ENCODE data around the gene MAP3K20. TPM values are rescaled to one million over a fixed set of nuclear protein-coding genes. Genes with fewer than 3 reads are reported as not detected.

The MAP3K20 gene
- total RNA-seq, 1 donor from 2014 or later = 23.5 TPM

DNA sequence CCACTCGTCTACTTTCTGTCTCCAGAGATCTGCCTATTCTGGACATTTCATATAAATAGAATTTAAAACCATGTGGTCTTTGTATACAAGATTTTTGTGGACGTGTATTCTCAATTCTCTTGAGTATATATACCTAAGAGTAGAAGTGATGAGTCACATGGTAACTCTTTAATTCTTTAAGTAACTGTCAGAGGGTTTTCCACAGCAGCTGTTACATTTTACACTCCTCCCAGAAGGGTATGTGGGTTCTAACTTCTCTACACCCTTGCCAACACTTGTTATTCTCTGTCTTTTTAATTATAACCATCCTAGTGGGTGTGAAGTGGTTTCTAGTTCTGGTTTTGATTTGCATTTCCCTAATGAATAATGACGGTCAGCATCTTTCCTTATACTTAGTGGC, 70.9 kb downstream of the MAP3K20 start:
- H3K4me3 Mint-ChIP-seq = no peak overlapping the region
- H3K9me3 Mint-ChIP-seq = no peaks in the 10 kb centered on the region
- no peaks in the 10 kb centered on the region for H3K4me1 Mint-ChIP-seq (ENCODE audit: unreplicated experiment)
- no peak for DNase-seq (ENCODE audit: extremely low spot score, unreplicated experiment)
- no peaks in the 10 kb centered on the region for H3K27me3 Mint-ChIP-seq
- no peak overlapping the region for H3K27ac Mint-ChIP-seq
- TF ChIP-seq, protein P1, sequence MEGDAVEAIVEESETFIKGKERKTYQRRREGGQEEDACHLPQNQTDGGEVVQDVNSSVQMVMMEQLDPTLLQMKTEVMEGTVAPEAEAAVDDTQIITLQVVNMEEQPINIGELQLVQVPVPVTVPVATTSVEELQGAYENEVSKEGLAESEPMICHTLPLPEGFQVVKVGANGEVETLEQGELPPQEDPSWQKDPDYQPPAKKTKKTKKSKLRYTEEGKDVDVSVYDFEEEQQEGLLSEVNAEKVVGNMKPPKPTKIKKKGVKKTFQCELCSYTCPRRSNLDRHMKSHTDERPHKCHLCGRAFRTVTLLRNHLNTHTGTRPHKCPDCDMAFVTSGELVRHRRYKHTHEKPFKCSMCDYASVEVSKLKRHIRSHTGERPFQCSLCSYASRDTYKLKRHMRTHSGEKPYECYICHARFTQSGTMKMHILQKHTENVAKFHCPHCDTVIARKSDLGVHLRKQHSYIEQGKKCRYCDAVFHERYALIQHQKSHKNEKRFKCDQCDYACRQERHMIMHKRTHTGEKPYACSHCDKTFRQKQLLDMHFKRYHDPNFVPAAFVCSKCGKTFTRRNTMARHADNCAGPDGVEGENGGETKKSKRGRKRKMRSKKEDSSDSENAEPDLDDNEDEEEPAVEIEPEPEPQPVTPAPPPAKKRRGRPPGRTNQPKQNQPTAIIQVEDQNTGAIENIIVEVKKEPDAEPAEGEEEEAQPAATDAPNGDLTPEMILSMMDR (conservative IDR thresholded peaks at IDR 0.05) = no peak
- peaks cover 2% of the 10 kb centered on the region for H3K36me3 Mint-ChIP-seq

DNA sequence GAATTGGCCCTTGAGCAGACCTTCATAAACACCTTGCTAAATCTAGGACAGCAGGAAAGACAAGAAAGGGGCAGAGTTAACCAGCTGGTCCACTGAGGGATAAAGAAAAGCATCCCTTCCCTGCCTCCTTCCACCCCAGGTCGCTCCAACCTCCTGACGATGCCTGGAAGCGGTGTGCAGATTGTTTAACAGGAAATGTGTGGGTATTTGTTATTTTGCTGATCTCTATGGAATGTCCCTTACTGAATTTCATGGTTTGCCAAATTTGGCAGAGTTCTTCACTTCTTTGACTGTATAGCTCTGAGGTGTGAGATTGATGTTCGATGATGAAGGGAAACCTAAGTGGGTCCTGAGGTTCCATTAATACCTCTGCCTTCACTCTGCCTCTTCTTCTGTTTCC, 72.9 kb downstream of the MAP3K20 start:
- Mint-ChIP-seq H3K27me3 (no peaks in the 10 kb centered on the region), H3K27ac (no peak overlapping the region), H3K4me3 (no peak overlapping the region), H3K36me3 (peaks cover 3% of the 10 kb centered on the region), H3K4me1 (ENCODE audit: unreplicated experiment) (peaks cover 7% of the 10 kb centered on the region), H3K9me3 (no peaks in the 10 kb centered on the region)
- TF ChIP-seq, protein P1 (conservative IDR thresholded peaks at IDR 0.05) = no peak
- DNase-seq (ENCODE audit: extremely low spot score, unreplicated experiment) = no peak

DNA sequence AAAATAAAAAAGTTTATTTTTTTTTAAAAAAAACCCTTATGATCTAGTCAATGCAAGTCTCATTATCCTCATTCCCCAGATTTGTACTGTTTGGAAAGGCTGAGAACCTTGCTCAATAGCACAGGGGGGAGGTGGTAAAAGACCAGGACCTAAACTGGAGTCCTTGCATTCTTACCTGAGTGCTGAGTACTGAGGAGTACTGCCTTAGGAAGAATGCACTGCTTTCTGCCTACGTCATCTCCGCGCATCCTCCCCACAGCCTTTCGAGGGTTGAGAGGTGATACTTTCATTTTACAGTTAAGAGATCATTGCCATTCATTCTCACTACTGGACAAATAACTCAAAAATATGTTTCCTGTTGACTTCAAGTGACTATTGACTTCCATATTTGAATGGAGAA, 73.8 kb downstream of the MAP3K20 start:
- TF ChIP-seq, protein P1 (conservative IDR thresholded peaks at IDR 0.05) = no peak
- Mint-ChIP-seq H3K4me1 (ENCODE audit: unreplicated experiment) (peaks cover 7% of the 10 kb centered on the region), H3K36me3 (peaks cover 3% of the 10 kb centered on the region), H3K4me3 (no peak overlapping the region), H3K9me3 (no peaks in the 10 kb centered on the region), H3K27ac (no peak overlapping the region), H3K27me3 (no peaks in the 10 kb centered on the region)
- no peak for DNase-seq (ENCODE audit: extremely low spot score, unreplicated experiment)

DNA sequence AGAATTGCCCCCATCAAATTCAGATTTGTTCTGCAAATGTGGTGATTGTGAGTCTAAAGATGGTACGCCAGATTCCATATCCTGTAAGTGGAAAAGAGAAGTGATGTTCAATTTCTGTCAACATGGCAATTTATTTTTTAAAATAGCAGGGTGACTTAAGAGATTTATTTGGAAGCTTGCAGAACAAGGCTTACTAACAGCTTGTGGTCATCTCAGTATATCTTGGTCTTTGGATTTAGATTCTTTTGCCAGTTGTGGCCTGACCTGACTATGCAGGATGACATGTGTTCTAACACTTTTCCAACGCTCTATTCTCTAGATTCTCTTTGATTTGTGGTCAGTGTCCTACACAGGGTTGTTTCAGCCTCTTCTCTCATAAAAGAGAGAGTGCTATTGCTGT, 74.4 kb downstream of the MAP3K20 start:
- TF ChIP-seq, protein P1 (conservative IDR thresholded peaks at IDR 0.05) = no peak

DNA sequence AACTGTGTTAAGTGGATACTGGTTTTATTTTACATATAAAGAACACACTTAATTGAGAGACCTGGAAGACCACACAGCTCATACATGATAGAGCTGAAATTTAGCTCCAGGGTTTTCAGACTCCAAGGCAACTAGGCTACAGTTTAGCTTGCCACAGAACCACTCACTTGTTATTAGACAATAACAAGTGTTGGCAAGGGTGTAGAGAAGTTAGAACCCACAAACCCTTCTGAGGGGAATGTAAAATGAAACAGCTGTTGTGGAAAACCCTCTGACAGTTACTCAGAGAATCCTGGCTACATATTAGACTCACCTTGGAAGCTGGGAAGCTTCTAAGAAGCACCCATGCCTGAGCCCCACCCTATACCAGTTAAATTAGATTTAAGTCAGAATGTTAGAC, 75.3 kb downstream of the MAP3K20 start:
- Mint-ChIP-seq H3K4me3 (no peak overlapping the region), H3K9me3 (peaks cover 11% of the 10 kb centered on the region), H3K27ac (no peak overlapping the region), H3K36me3 (peaks cover 14% of the 10 kb centered on the region), H3K4me1 (ENCODE audit: unreplicated experiment) (peaks cover 7% of the 10 kb centered on the region), H3K27me3 (no peaks in the 10 kb centered on the region)
- TF ChIP-seq, protein P1 (conservative IDR thresholded peaks at IDR 0.05) = no peak
- DNase-seq (ENCODE audit: extremely low spot score, unreplicated experiment) = no peak

More for the DNA sequence above, 74.4 kb downstream of the MAP3K20 start:
- H3K27ac Mint-ChIP-seq = no peak overlapping the region
- H3K36me3 Mint-ChIP-seq = peaks cover 9% of the 10 kb centered on the region
- DNase-seq (ENCODE audit: extremely low spot score, unreplicated experiment) = no peak
- H3K27me3 Mint-ChIP-seq = no peaks in the 10 kb centered on the region
- peaks cover 2% of the 10 kb centered on the region for H3K9me3 Mint-ChIP-seq
- peaks cover 7% of the 10 kb centered on the region for H3K4me1 Mint-ChIP-seq (ENCODE audit: unreplicated experiment)
- H3K4me3 Mint-ChIP-seq = no peak overlapping the region

All from type B pancreatic cell (in vitro differentiated cells).